Measurements from ENCODE around the gene PLCB1. TPM values are rescaled to one million over a fixed set of nuclear protein-coding genes. Genes with fewer than 3 reads are reported as not detected.

PLCB1 gene
- total and polyA plus RNA-seq, 4 donors, result 1.6 to 43.8 (median 6.1) TPM

- H3K27ac ChIP-seq (ENCODE audit: low read depth in 1 of 2, low read length in 1 of 2), result no peak overlapping the region
- H3K4me1 ChIP-seq (ENCODE audit: control insufficient read depth in 5 of 5, insufficient read depth in 5 of 5, low read length in 5 of 5), result no peaks in the 10 kb centered on the region
- no peak overlapping the region for H3K4me3 ChIP-seq
- no peaks in the 10 kb centered on the region for H3K27me3 ChIP-seq (ENCODE audit: control insufficient read depth in 3 of 3, insufficient read depth in 3 of 3, low read length in 2 of 3)
- no peaks in the 10 kb centered on the region for H3K36me3 ChIP-seq (ENCODE audit: control insufficient read depth in 4 of 4, insufficient read depth in 4 of 4, low read length in 4 of 4)
- no peak for TF ChIP-seq CTCF (IDR thresholded peaks at IDR 0.05; ENCODE audit: control extremely low read depth, extremely low read depth)
- WGBS, 2 donors, result 54 to 68% methylated on average over 5 of the region's 5 CpGs
- ATAC-seq (ENCODE audit: insufficient read depth, low FRiP score) (no peak), DNase-seq (no peak)
- no peak overlapping the region for H3K9ac ChIP-seq (ENCODE audit: insufficient read depth in 1 of 2, low read length in 2 of 2)
- no peaks in the 10 kb centered on the region for H3K9me3 ChIP-seq (ENCODE audit: control insufficient read depth in 4 of 4, insufficient read depth in 3 of 4, low read length in 3 of 4)
Observed at GRCh38 chr20:8260837-8261251, 128.8 kb downstream of the PLCB1 start.

- no peak for ATAC-seq (ENCODE audit: insufficient read depth, low FRiP score)
- Histone ChIP-seq H3K36me3 (ENCODE audit: control insufficient read depth in 4 of 4, insufficient read depth in 4 of 4, low read length in 4 of 4) (no peaks in the 10 kb centered on the region), H3K4me3 (no peak overlapping the region), H3K4me1 (ENCODE audit: control insufficient read depth in 5 of 5, insufficient read depth in 5 of 5, low read length in 5 of 5) (no peaks in the 10 kb centered on the region), H3K9me3 (ENCODE audit: control insufficient read depth in 4 of 4, insufficient read depth in 3 of 4, low read length in 3 of 4) (peaks cover 0 to 2% (median 0%) of the 10 kb centered on the region in 4 donors), H3K27ac (ENCODE audit: low read depth in 1 of 2, low read length in 1 of 2) (no peak overlapping the region), H3K9ac (ENCODE audit: insufficient read depth in 1 of 2, low read length in 2 of 2) (no peak overlapping the region), H3K27me3 (ENCODE audit: control insufficient read depth in 3 of 3, insufficient read depth in 3 of 3, low read length in 2 of 3) (no peaks in the 10 kb centered on the region)
- no peak for TF ChIP-seq CTCF (IDR thresholded peaks at IDR 0.05; ENCODE audit: control extremely low read depth, extremely low read depth)
- no peak for DNase-seq
- WGBS, 2 donors, result 77 to 78% methylated on average over 1 of the region's 1 CpG
Observed at GRCh38 chr20:8262721-8263120, 130.7 kb downstream of the PLCB1 start.

GRCh38 chr20:8265588-8265987 is 133.5 kb downstream of the PLCB1 start:
- TF ChIP-seq CTCF (IDR thresholded peaks at IDR 0.05; ENCODE audit: control extremely low read depth, extremely low read depth), result no peak
- H3K9ac ChIP-seq (ENCODE audit: insufficient read depth in 1 of 2, low read length in 2 of 2), result no peak overlapping the region
- no peak overlapping the region for H3K4me3 ChIP-seq
- no peaks in the 10 kb centered on the region for H3K4me1 ChIP-seq (ENCODE audit: control insufficient read depth in 5 of 5, insufficient read depth in 5 of 5, low read length in 5 of 5)
- H3K9me3 ChIP-seq (ENCODE audit: control insufficient read depth in 4 of 4, insufficient read depth in 3 of 4, low read length in 3 of 4), result peaks cover 0 to 2% (median 0%) of the 10 kb centered on the region in 4 donors
- no peaks in the 10 kb centered on the region for H3K27me3 ChIP-seq (ENCODE audit: control insufficient read depth in 3 of 3, insufficient read depth in 3 of 3, low read length in 2 of 3)
- H3K36me3 ChIP-seq (ENCODE audit: control insufficient read depth in 4 of 4, insufficient read depth in 4 of 4, low read length in 4 of 4), result no peaks in the 10 kb centered on the region
- no peak overlapping the region for H3K27ac ChIP-seq (ENCODE audit: low read depth in 1 of 2, low read length in 1 of 2)
- ATAC-seq (ENCODE audit: insufficient read depth, low FRiP score), result no peak
- no peak for DNase-seq

- DNase-seq (no peak), ATAC-seq (ENCODE audit: insufficient read depth, low FRiP score) (no peak)
- TF ChIP-seq CTCF (IDR thresholded peaks at IDR 0.05; ENCODE audit: control extremely low read depth, extremely low read depth), result no peak
- H3K9ac ChIP-seq (ENCODE audit: insufficient read depth in 1 of 2, low read length in 2 of 2), result no peak overlapping the region
- WGBS, 2 donors, result 98 to 99% methylated on average over 6 of the region's 6 CpGs
- H3K9me3 ChIP-seq (ENCODE audit: control insufficient read depth in 4 of 4, insufficient read depth in 3 of 4, low read length in 3 of 4), result peaks cover 0 to 2% (median 0%) of the 10 kb centered on the region in 4 donors
- no peak overlapping the region for H3K27ac ChIP-seq (ENCODE audit: low read depth in 1 of 2, low read length in 1 of 2)
- no peaks in the 10 kb centered on the region for H3K27me3 ChIP-seq (ENCODE audit: control insufficient read depth in 3 of 3, insufficient read depth in 3 of 3, low read length in 2 of 3)
- H3K4me3 ChIP-seq, result no peak overlapping the region
- H3K4me1 ChIP-seq (ENCODE audit: control insufficient read depth in 5 of 5, insufficient read depth in 5 of 5, low read length in 5 of 5), result no peaks in the 10 kb centered on the region
- no peaks in the 10 kb centered on the region for H3K36me3 ChIP-seq (ENCODE audit: control insufficient read depth in 4 of 4, insufficient read depth in 4 of 4, low read length in 4 of 4)
Observed at GRCh38 chr20:8267009-8267408, 134.9 kb downstream of the PLCB1 start.
